Cardiac fibroblast (primary cell): ENCODE results near the gene STRN4.

Source experiments
- DNase-seq, 2 donors: peaks; one replicate each; pipeline versions ENCODE4 v3.0.0 to v3.0.0-alpha.2; 2010; ENCODE audit warnings: low read depth in 2 of 2
- H3K4me3 ChIP-seq, 2 donors: replicated peaks in 1 of 2; 1 replicate in 1 of 2; 2 replicates in 1 of 2; pipeline ENCODE4 v1.5.1; 2011; ENCODE audit warnings: low read depth in 2 of 2, low read length in 2 of 2, mild to moderate bottlenecking in 2 of 2, moderate library complexity in 1 of 2
- TF ChIP-seq, protein P1 (sequence below): IDR thresholded peaks from one replicate; pipeline ENCODE4 v1.5.1; 2011; ENCODE audit warnings: low read depth, mild to moderate bottlenecking, low read length, inconsistent platforms

The STRN4 gene

DNA sequence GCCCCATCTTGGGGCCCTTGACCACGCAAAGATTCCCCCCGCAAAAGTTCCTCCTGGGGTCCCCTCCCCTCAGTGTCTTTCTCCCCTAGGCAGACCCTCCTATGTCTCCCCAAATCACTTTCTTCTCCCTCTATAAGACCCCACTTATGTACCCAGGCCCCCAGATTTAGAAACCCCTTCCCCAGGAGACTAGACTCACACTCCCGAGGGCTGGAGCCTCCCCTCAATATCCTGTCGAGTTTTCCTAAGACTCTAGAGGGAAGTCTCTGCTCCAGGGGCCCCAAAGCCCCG lies 40.7 kb upstream of the STRN4 start:
- no peak for DNase-seq
- TF ChIP-seq, protein P1, sequence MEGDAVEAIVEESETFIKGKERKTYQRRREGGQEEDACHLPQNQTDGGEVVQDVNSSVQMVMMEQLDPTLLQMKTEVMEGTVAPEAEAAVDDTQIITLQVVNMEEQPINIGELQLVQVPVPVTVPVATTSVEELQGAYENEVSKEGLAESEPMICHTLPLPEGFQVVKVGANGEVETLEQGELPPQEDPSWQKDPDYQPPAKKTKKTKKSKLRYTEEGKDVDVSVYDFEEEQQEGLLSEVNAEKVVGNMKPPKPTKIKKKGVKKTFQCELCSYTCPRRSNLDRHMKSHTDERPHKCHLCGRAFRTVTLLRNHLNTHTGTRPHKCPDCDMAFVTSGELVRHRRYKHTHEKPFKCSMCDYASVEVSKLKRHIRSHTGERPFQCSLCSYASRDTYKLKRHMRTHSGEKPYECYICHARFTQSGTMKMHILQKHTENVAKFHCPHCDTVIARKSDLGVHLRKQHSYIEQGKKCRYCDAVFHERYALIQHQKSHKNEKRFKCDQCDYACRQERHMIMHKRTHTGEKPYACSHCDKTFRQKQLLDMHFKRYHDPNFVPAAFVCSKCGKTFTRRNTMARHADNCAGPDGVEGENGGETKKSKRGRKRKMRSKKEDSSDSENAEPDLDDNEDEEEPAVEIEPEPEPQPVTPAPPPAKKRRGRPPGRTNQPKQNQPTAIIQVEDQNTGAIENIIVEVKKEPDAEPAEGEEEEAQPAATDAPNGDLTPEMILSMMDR: no peak
- peak overlapping the region; percentile 70 to 78 for H3K4me3 ChIP-seq

DNA sequence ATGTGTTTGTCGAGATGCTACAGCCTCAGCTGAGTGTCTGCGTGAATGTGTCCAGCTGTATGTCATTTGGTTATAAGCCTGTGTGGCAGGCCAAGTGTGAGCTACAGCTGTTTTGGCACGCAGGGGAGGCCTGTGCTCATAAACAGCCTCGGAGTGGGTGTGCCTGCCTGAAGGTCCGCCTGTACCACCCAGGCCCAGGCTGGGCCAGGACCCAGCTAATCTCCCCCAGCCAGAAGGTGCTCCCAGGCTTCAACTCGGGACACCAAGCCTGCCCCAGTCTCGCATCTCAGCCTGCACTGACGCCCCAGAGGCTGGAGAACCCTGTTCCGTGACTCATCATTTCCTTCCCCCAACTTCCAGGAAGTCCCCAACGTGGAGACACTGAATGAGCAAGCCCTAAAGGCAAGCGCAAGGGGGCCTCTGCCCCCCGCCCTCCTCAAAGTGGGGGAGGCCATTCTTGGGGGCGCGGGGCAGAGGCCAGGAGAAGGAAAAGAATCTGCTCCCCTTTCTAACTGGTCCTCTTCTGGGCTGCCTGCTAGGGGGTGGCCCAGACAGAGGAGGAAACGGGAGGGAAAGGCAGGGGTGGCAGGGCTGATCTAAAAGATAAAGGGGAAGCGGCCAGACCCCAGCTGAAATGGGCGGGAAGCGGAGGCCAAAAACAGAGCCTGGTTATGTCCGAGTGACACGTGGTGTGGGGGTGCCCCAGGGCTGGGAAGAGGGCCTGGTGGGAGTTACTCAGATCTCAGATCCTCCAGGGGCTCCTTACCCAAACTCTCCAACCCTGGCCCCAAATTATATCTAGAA lies 40.2 kb upstream of the STRN4 start:
- TF ChIP-seq, protein P1: no peak
- peak; percentile 81 to 88 for DNase-seq
- peak overlapping the region; percentile 70 to 78 for H3K4me3 ChIP-seq

DNA sequence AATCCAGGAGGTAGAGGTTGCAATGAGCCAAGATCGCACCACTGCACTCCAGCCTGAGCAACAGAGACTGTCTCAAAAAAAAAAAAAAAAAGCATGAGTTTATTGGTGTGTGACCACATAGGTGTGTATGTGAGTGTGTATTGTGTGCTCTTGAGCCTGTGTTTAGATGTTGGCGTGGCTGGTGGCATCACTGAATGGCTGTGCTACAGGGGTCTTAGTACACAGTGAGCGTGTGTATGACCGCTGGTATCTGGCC lies 39.7 kb upstream of the STRN4 start:
- H3K4me3 ChIP-seq: peak overlapping the region; percentile 70 to 78

DNA sequence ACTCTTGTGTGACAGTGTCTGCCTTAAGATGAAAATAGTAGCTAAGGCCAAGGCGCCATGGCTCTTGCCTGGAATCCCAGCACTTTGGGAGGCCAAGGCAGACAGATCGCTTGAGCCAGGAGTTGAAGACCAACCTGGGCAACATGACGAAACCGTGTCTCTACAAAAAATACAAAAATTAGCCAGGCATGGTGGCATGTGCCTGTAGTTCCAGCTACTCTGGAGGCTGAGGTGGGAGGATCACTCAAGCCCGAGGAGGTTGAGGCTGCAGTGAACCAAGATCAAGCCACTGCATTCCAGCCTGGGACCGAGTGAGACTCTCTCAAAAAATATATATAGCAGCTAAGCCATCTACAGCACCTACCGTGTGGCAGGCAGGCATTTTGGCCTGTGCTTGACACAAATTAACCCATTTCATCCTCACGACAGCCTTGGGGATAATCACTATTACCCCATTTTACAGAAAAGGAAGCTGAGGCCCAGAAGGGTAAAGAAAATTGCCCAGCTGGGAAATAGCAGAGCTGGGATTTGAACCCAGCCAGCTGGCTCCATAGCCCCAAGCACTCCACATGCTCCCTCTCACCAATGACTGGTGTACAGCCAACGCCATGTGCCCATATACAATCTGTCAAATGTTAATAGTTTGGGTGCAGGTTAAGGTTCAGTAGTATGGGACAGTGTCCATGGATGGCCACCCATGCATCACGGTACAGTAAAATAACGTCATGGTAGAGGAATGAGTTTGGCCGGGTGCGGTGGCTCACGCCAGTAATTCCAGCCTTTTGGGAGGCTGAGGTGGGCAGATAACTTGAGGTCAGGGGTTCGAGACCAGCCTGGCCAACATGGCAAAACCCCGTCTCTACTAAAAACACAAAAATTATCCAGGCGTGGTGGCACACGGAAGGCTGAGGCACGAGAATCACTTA lies 39.1 kb upstream of the STRN4 start:
- peak; percentile 24 to 26 for DNase-seq
- peak overlapping the region; percentile 70 to 78 for H3K4me3 ChIP-seq
- TF ChIP-seq, protein P1: no peak

More for the DNA sequence above, 39.7 kb upstream of the STRN4 start:
- DNase-seq: no peak
- TF ChIP-seq, protein P1: no peak

DNA sequence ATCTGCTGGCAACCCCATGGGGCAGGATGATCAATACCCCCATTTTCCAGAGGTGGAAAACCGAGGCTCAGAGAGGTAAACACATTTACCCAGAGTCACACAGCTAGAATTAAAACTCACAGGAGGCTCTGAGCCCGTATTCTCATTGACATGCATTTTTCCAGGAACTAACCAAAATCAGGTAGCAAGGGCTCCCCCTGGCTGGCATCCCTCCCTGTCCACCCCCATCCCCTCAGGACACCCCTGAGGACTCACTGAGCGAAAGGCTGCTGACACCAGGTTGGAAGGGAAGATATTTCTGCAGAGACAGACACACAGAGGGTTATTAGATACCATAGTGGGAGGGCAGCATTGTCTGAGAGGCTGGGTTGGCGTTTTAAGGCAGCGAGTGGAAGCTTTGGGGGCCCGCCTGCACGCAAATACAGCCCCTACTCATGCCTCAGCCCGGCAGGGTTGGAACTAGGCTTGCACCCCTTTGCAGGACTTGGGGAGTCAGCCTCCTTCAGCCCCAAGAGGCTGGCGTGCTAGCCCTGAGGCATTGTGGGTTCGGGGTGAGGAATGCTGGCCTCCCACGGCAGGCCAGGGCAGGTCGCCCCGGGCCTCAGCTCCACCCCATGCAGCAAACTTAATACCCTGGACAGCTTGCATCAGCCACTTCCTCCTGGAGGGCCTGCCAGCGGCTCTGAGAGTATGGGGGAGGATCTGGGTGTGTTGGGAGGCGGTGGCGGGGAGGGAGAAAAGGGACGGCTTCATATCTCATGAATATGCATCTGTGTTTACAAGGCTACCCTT lies 38.2 kb upstream of the STRN4 start:
- DNase-seq: peak; percentile 91 to 94

DNA sequence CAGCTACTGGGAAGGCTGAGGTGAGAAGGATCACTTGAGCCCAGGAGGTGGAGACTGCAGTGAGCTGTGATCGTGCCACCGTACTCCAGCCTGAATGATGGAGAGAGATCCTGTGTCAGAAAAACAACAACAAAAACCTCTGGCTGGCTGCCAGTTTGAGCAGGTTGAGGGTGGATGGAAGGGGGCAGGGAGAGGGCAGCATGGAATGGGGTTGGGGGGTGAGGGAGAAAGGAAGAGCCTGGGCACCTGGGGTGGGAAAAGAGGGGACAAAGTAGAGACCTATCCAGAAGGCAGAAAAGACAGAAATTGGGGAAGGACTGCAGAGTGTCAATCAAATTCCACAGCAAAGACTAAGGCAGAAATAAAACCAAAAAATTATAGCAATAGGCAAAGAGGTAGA lies 37.4 kb upstream of the STRN4 start:
- no peak for DNase-seq
- peak overlapping the region in 1 of 2 donors; percentile 70 for H3K4me3 ChIP-seq
- TF ChIP-seq, protein P1: no peak

More for the DNA sequence above, 38.2 kb upstream of the STRN4 start:
- peak overlapping the region; percentile 32 to 70 for H3K4me3 ChIP-seq
- TF ChIP-seq, protein P1: peak; percentile 40
